Epithelial cell of prostate (primary cell): Measurements from ENCODE around the gene TRERF1.

ENCODE experiments used
- DNase-seq: peaks from one replicate; pipeline ENCODE4 v3.0.0-alpha.2; 2011; ENCODE audit warnings: low read depth, low spot score
- H3K27ac ChIP-seq: fragments of 450-650 bp; 2 replicates; pipeline ENCODE4 v1.5.1; 2017; ENCODE audit warnings: mild to moderate bottlenecking

The TRERF1 gene

DNA sequence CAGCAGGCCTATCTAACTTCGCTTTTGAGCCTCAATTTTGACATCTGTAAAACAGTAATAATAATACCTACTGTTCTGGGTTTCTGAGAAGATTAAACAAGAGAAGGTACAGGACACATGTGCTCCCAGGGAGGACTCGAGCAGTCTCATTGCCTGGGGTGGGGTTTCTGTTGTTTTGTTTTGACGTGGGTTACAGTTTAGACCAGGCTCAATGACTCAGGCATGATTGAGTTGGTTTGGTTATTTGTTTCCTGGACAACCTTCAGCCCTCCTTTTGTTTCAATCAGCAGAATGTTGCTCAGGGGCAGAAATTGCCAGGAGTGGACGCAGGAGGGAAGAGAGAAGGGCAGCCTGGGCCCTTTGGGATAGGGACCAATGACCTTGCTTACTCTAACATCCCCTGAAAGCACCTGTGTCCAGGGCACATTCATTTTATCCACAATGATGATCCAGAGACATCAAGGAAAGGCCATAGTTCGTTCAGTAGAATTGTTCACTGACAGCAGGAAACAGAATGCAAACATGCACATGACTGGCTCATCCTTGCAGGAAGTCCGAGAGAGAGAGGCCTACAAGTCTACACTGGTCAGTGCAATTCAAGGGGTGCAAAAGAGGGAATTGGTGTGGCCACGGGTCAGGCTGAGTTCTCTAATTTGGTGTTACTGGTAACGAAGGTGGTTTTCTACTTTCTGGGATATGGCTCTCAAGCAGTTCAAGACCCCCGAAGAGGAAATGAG is 159.6 kb downstream of the TRERF1 start:
- H3K27ac ChIP-seq, result peak overlapping the region; percentile 72

DNA sequence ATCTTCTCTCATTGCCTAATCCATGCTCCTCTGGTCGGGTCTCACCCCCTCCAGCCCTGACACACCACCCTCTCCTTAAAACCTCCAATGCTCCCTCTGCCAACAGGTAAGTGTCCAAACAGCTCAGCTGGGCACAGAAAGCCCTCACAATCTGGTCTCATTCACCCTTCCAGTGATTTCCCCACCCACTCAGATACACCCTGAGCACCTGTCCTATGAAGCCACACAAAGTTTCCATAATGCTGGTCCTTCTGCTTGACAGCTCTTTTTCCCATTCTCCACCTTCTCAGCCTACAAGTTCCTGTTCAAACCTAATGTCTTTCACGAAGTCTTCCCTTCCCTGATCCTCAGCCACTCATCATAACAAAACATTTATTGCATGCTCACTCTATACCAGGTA is 164.0 kb downstream of the TRERF1 start:
- H3K27ac ChIP-seq, result no peak overlapping the region
- no peak for DNase-seq

More for the DNA sequence above, 159.6 kb downstream of the TRERF1 start:
- peak; percentile 66 for DNase-seq

- H3K27ac ChIP-seq, result peak overlapping the region; percentile 36
- DNase-seq, result no peak
Measured at GRCh38 chr6:42281570-42281969, 170.2 kb downstream of the TRERF1 start.

DNA sequence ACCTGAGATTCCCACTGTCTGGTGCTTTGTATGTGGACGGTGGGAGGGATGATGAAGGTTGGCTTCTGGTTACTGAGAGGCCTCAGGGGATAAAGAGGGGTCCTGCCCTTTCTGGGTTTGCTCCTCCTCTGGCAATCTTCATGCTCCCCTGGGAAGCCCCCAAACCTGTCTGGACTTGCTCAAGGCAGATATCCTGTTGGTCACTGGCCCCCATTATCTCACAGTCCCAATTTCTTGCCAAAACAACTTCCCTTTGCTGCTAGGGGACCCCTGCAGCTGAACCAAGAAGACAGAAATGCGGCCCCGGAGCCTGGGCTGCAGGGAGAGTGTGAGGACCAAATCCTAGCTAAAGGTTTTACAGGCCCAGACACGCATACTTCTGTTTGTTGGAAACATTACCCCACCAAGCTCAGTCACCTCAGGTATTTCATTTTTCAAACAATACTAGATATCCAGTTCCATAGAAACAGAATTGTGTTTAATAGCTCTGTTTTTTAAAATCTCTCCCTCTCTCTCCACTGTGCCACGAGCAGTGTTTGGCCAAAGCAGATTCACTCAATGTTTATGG is 170.7 kb downstream of the TRERF1 start:
- no peak for DNase-seq
- H3K27ac ChIP-seq, result peak overlapping the region; percentile 36

GRCh38 chr6:42279966-42280629 is 171.6 kb downstream of the TRERF1 start:
- no peak for DNase-seq
- peak overlapping the region; percentile 36 for H3K27ac ChIP-seq

DNA sequence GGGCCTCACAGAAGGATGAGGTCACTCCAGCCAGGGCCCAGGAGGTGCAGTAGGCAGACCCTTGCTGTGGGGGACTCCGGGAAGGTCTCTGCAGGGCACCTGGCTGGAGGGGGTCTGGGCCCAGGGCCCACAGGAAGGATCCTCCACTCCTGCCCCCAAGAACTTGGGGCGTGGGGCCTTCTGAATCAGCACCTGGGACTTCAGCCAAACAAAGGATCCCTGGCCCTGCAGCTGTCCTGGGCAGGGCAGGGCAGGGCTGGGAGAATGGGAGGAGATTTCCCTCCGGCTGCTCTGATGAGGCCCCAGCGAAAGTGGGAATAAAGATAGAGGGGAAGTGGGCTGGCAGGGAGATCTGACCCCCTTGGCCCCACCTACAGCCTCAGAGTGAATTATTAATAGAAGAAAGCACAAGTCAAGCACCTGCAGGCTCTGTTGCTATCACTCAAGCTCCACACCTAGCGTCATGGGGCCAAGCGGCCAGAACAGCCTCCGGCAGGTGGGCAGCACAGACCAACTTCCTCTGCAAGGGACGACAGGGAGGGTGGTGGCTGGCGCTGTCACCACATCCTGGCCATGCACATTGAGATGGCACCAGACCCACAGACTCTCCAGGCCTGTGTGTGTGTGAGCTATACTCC is 172.5 kb downstream of the TRERF1 start:
- H3K27ac ChIP-seq, result peak overlapping the region; percentile 36
- DNase-seq, result no peak

DNA sequence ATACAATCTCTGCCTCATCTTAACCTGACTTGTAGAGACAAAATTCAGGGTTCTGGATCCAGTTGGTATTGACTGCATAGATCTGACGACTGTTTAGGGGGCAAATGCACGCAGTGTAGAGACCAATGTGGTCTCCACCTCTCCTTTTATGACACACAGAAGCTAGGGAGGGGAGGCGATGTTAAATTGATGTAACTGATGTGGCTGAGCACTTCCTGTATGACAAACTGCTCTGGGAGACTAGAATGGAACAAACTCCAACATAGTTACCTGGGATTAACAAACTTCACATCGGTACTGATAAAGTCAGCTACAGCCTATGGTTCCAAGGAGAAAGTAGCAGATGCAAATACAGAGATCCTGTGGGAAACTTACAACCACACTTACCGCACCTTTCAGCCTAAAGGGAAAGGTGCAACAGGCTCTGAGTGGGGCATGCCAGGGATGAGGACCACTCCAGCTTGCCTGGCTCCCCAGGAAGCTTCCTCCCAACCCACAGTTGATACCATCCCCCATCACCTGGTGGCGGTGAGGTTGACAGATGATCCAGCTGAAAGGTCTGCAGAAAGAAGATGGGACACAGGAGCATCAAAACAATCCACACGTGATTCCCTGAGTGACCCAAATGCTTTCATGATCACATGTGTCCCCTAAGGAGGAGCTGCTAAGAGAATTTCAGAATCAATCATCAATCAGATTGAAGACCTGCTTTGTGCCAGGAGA is 173.4 kb downstream of the TRERF1 start:
- H3K27ac ChIP-seq, result no peak overlapping the region
- no peak for DNase-seq

DNA sequence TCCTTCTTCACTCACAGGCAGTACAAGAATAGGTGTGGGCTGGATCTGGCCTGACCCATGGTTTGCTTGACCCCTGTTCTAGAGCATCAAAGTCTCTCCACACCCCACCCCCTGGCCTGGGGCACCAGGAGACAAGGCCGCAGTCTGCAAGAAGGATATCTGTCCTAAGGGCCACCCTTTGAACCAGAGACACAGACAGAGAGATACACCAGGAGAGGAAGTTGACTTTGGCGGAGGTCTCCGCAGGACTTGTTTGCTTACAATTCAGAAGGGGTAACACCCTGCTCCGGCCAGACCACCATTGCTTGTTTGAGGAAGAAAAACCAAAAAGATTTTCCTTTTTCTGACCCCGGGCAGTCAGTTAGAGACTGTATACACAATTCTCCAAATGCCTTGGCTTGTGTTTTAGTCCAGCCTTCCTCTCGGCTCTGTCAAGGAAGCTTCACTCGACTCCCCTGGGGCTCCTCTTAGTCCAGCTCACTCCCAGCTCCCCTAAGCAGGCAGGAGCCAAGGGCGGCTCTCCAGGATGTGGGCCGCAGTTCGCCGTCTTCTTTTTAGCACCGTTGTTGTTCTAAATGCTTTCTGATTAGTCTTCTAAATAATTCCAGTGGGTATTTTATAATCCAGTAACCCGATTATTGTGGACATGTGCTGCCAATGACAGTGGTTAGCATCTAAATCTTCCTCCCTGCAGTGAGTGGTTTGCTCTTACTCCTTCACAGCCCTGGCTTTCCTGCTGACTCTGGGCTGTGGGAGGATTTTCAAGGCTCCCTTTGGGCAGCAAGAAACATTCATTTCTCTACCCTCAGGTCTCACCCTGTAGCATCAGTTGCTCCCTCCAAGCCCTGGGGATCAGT is 175.5 kb downstream of the TRERF1 start:
- no peak for DNase-seq
- H3K27ac ChIP-seq, result no peak overlapping the region

DNA sequence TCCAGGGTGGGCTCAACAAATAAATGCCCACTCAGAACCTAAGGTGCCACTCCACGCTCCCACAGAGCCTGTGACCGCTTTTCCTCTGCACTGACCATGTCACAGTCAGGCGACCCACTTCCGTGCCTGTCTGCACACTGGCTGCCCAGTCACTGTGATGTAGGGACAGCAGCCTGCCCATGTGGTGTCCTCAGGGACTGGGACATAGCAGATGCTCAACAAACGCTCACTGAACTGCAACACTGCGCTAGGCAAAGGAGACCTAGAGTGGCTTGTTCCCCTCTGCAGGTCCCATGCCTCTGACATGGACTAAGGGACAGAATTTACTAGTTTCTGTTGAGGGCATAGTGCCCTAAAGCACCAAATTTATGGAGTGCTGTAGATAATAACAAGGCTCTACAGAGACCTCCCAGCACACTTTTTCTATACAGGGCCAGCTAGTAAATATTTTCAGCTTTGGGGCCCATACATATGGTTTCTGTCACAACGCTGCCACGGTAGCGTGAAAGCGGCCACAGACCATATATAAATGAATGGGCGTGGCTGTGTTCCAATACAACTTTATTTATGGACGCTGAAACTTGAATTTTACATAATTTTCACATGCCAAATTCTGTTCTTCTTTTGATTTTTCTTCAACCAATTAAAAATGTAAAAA is 176.2 kb downstream of the TRERF1 start:
- no peak for DNase-seq
- no peak overlapping the region for H3K27ac ChIP-seq

- no peak for DNase-seq
- H3K27ac ChIP-seq, result no peak overlapping the region
Measured at GRCh38 chr6:42274898-42275297, 176.8 kb downstream of the TRERF1 start.

- H3K27ac ChIP-seq, result no peak overlapping the region
Measured at GRCh38 chr6:42271834-42272805, 179.6 kb downstream of the TRERF1 start.

DNA sequence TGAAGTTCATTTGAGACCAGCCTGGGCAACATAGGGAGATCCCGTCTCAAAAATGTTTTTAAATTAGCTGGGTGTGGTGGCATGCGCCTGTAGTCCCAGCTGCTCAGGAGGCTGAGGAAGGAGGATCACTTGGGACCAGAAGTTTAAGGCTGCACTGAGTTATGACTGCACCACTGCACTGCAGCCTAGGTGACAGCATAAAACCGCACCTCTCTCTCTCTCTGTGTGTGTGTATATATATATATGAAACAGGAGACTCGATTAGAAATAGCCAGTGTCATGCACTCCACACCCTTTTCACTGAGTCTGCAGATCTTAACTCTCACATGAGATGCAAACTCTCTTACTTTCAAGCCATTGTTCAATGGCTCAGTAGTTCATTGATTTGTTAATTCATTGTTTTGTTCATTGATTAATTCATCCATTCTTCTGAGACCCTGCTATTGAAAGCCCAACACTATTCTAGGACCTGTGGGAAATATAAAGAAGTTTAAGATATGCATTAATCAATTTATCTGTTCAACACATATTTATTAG is 181.7 kb downstream of the TRERF1 start:
- no peak overlapping the region for H3K27ac ChIP-seq
- DNase-seq, result no peak

More at GRCh38 chr6:42271834-42272805, 179.6 kb downstream of the TRERF1 start:
- no peak for DNase-seq

GRCh38 chr6:42269553-42269952 is 182.2 kb downstream of the TRERF1 start:
- DNase-seq, result no peak
- no peak overlapping the region for H3K27ac ChIP-seq

GRCh38 chr6:42268835-42269204 is 182.9 kb downstream of the TRERF1 start:
- no peak for DNase-seq
- no peak overlapping the region for H3K27ac ChIP-seq

DNA sequence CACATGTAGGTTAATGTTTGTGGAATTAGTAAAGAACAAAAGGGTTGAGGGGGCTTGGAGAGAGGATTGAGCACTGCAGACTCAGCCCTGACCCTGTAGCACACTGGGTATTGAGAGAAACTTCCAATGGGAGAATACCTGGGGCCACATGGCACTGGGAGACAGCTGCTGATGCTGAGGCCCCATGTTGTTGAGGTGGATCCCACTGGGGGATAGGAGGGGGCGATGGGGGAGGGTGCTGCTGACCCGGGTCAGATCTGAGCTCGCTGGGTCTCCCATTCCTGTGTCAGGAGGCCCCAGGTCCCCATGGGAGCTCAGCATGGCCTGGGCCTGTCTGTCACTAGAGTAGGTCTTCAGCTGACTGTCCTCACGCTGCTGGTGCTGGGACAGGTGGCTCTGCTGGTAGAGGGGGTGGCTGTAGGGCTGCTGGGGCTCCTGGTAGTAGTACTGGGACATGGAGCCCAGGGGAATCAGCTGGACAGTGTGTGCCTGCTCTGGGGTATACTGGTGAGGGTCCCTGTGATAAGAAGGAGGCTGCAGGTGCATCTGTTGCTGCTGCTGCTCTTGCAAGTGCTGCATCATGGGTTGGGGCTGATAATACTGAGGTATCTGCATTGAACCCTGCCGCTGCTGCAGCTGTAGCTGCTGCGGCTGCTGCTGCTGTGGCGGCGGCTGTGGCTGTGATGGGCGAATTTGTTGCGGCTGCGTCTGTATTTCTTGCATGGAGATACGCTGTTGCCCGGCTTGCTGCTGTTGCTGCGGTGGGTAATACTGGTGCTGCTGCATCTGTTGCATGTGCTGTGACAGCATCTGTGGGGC is 183.5 kb downstream of the TRERF1 start:
- DNase-seq, result no peak
- no peak overlapping the region for H3K27ac ChIP-seq

- H3K27ac ChIP-seq, result no peak overlapping the region
- DNase-seq, result no peak
Measured at GRCh38 chr6:42266538-42266937, 185.2 kb downstream of the TRERF1 start.

DNA sequence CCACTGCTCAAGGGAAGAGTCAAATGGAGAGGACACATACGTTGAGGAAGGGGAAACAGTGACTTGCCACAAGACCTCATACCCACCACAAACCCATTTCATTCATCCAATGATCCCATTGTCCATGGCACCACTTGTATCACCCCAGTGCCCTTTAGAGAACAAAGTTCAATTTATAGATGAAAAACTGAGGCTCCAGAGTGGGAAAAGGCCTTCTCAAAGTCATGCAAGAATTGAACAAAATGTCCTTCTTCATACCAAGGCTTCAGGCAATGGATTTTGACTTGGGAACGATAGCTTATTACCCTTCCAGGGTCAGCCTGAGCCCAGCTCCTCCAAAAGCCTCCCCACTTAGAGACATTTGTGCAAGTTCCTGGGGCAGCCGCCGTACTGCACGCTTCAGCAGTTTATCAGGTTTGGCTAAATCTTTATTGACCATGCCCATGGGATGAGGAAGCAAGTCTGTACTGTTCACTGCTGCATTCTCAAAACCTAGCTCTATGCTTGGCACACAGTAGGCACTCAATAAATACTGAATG is 186.8 kb downstream of the TRERF1 start:
- H3K27ac ChIP-seq, result no peak overlapping the region
- DNase-seq, result no peak
